GM12878 (cell line): Measurements from ENCODE around the gene NOS1AP. TPM values are rescaled to one million over a fixed set of nuclear protein-coding genes. Genes with fewer than 3 reads are reported as not detected.

Experiments used
- ATAC-seq: fragments of 200-7000 bp; cut with Tn5 transposase; 3 replicates; pipeline ENCODE4 v1.9.1; 2020; ENCODE audit warnings: mild to moderate bottlenecking, moderate library complexity
- BruUV-seq: library from RNA; stranded (reverse); fragments of 400-500 nt; replicated peaks from 2 replicates; lab custom pipeline; 2021; lab: Mats Ljungman, UMichigan
- CTCF ChIA-PET: fragments of 300-600 bp; sonication (Branson Sonifier 250); formaldehyde crosslinking; extraction: SDS; loops from one replicate; lab custom pipeline; 2021; ENCODE audit warnings: inconsistent platforms; lab: Yijun Ruan, JAX
- POLR2A ChIA-PET: fragments of 350-600 bp; formaldehyde crosslinking; extraction: SDS; loops from one replicate; lab custom pipeline; 2021; ENCODE audit warnings: inconsistent platforms; lab: Charles Lee
- RAD21 ChIA-PET: fragments of 300-600 bp; sonication (Branson Sonifier 250); formaldehyde crosslinking; loops from one replicate; lab custom pipeline; 2023; ENCODE audit warnings: antibody characterized with exemption; ENCODE audit not compliant: unreplicated experiment; lab: Charles Lee
- SMC1A ChIA-PET: fragments of 300-600 bp; sonication (Branson Sonifier 250); formaldehyde crosslinking; loops from one replicate; lab custom pipeline; 2023; ENCODE audit not compliant: unreplicated experiment, uncharacterized antibody; lab: Charles Lee
- DNase-seq: peaks from one replicate; pipeline ENCODE4 v3.0.0-alpha.2; 2011; ENCODE audit warnings: low read depth, low spot score
- FAIRE-seq: peaks from 3 replicates; lab custom pipeline; 2011; peaks lifted over from hg19 to GRCh38; lab: Jason Lieb, UNC
- H2AFZ ChIP-seq: 2 replicates; pipeline ENCODE4 v1.6.0; 2011; ENCODE audit warnings: low read depth, low read length, control low read depth; ENCODE audit not compliant: control insufficient read depth
- H3K27ac ChIP-seq: 2 replicates; pipeline ENCODE4 v1.5.1; 2011; ENCODE audit warnings: control low read depth; ENCODE audit not compliant: control insufficient read depth, insufficient read depth
- H3K27me3 ChIP-seq, 2 experiments: replicated peaks in 1 of 2; 2 replicates each; pipeline versions ENCODE4 v1.6.0 to v1.6.1; 2011; ENCODE audit warnings: low read length in 1 of 2; ENCODE audit not compliant: control insufficient read depth in 2 of 2, insufficient read depth in 2 of 2
- H3K36me3 ChIP-seq, 2 experiments: 2 replicates each; pipeline ENCODE4 v1.5.1; 2011; ENCODE audit warnings: low read length in 1 of 2; ENCODE audit not compliant: control insufficient read depth in 2 of 2, insufficient read depth in 2 of 2
- H3K4me1 ChIP-seq: 2 replicates; pipeline ENCODE4 v1.6.1; 2011; ENCODE audit warnings: mild to moderate bottlenecking, low read length, moderate library complexity, mixed read lengths; ENCODE audit not compliant: control insufficient read depth, insufficient read depth
- H3K4me2 ChIP-seq: 2 replicates; pipeline ENCODE4 v1.6.0; 2011; ENCODE audit warnings: control low read depth; ENCODE audit not compliant: control insufficient read depth, insufficient read depth
- H3K4me3 ChIP-seq: fragments of 200-600 bp; sonication (generic); 2 replicates; pipeline ENCODE4 v1.5.1; 2016
- H3K79me2 ChIP-seq: 2 replicates; pipeline ENCODE4 v1.6.0; 2011; ENCODE audit warnings: low read length; ENCODE audit not compliant: control insufficient read depth, insufficient read depth
- H3K9ac ChIP-seq: 2 replicates; pipeline ENCODE4 v1.8.0; 2011; ENCODE audit warnings: low read length, control low read depth, mixed read lengths; ENCODE audit not compliant: control insufficient read depth, insufficient read depth
- H3K9me3 ChIP-seq: replicated peaks from 3 replicates; pipeline ENCODE4 v1.5.1; 2011; ENCODE audit warnings: mild to moderate bottlenecking, low read length; ENCODE audit not compliant: control insufficient read depth, insufficient read depth
- H4K20me1 ChIP-seq: 2 replicates; pipeline ENCODE4 v1.6.0; 2011; ENCODE audit not compliant: control insufficient read depth, insufficient read depth
- ASH2L ChIP-seq: fragments of 300-600, 200-600 bp; sonication (generic); IDR thresholded peaks from 2 replicates; pipeline ENCODE4 v1.6.1; 2017; ENCODE audit warnings: low read depth, mild to moderate bottlenecking, borderline replicate concordance
- DPF2 ChIP-seq: fragments of 450-650 bp; IDR thresholded peaks from 2 replicates; pipeline ENCODE4 v1.6.1; 2017; ENCODE audit warnings: mild to moderate bottlenecking
- EZH2 ChIP-seq: IDR thresholded peaks from 2 replicates; pipeline ENCODE4 v1.6.1; 2012; ENCODE audit warnings: low read depth, mild to moderate bottlenecking, control low read depth, inconsistent platforms, low read length, borderline replicate concordance; ENCODE audit not compliant: control insufficient read depth
- GATAD2B ChIP-seq: fragments of 450-650 bp; conservative IDR thresholded peaks from 2 replicates; pipeline ENCODE4 v1.6.1; 2017; ENCODE audit warnings: low read depth, mild to moderate bottlenecking, moderate library complexity
- PAX8 ChIP-seq: fragments of 450-650 bp; IDR thresholded peaks from 2 replicates; pipeline ENCODE4 v1.6.1; 2017; ENCODE audit warnings: mild to moderate bottlenecking, moderate library complexity
- RUNX3 ChIP-seq: IDR thresholded peaks from 2 replicates; pipeline ENCODE4 v1.6.1; 2012; ENCODE audit warnings: low read length, inconsistent platforms
- SP1 ChIP-seq: IDR thresholded peaks from one replicate; pipeline ENCODE4 v1.6.1; 2011; ENCODE audit warnings: low read depth, low read length
- TARDBP ChIP-seq: IDR thresholded peaks from 2 replicates; pipeline ENCODE4 v1.6.1; 2016; ENCODE audit warnings: borderline replicate concordance
- ZNF274 ChIP-seq: IDR thresholded peaks from one replicate; pipeline ENCODE4 v1.8.0; 2011; ENCODE audit not compliant: insufficient read length, insufficient read depth
- WGBS: methylation state at CpG from one replicate; pipeline ENCODE4 v1.1.6; 2016; ENCODE audit warnings: low lambda C conversion rate; ENCODE audit not compliant: insufficient replicate concordance, insufficient coverage; ENCODE audit errors: missing lambda C conversion rate; 5-methylcytosine and 5-hydroxymethylcytosine counted together
- in situ Hi-C: fragments of 300-500 bp; cut with MboI; formaldehyde crosslinking; loops from 9 replicates; pipeline ENCODE4 v1.14.3; 2018; ENCODE audit warnings: mixed read lengths
- intact Hi-C: fragments of 100-400 bp; cut with micrococcal nuclease; formaldehyde crosslinking; loops from one replicate; pipeline ENCODE4 v1.14.2; 2022; ENCODE audit not compliant: unreplicated experiment
- polyA plus RNA-seq, 11 experiments: library from polyadenylated mRNA; depleted of rRNA in 4 of 11; unstranded in 6 of 11; stranded (reverse) in 5 of 11; fragments of >200 nt; fragmentation: Nextera tagmentation in 4 of 11; fragmentation: Illumina TruSeq in 1 of 11; extraction: Ambion mirVana in 4 of 11; extraction: Trizol in 1 of 11; gene quantifications; 1 replicate in 1 of 11; 2 replicates in 10 of 11; pipeline versions ENCODE4 v1.2.1 to v1.2.3, GENCODE V29; 2011 to 2016; ENCODE audit warnings: inconsistent platforms in 2 of 11, missing spikeins in 2 of 11, low read depth in 1 of 11
- total RNA-seq, 4 experiments: library from RNA; depleted of rRNA in 3 of 4; stranded (reverse); fragments of >200 nt in 3 of 4; fragmentation: Illumina TruSeq in 1 of 4; extraction: Trizol in 1 of 4; gene quantifications; 2 replicates each; pipeline versions ENCODE4 v1.2.1 to v1.2.3, GENCODE V29; 2013 to 2021
- TF ChIP-seq, protein P1 (sequence below): IDR thresholded peaks from 2 replicates; pipeline ENCODE4 v1.6.1; 2012; ENCODE audit warnings: improper control_type of control experiment, low read depth, low read length; ENCODE audit not compliant: insufficient replicate concordance

NOS1AP gene
- total and polyA plus RNA-seq, 10 of the 15 experiments (the other 5 are each of a cell fraction or from before 2014, with no cell fraction given) = 0.03 to 0.15 TPM; not detected in 8

- DNase-seq = no peak
- POLR2A ChIA-PET = no interaction called here
These were observed 82.7 kb downstream of the NOS1AP start for GRCh38 chr1:162151900-162152829.

GRCh38 chr1:162153374-162153773 lies 83.9 kb downstream of the NOS1AP start:
- Histone ChIP-seq H3K4me2 (no peak overlapping the region), H3K4me3 (no peak overlapping the region), H2AFZ (no peak overlapping the region), H3K79me2 (no peaks in the 10 kb centered on the region), H3K27ac (no peak overlapping the region), H3K36me3 (no peaks in the 10 kb centered on the region), H4K20me1 (no peaks in the 10 kb centered on the region), H3K9ac (no peak overlapping the region), H3K4me1 (no peaks in the 10 kb centered on the region), H3K9me3 (no peaks in the 10 kb centered on the region), H3K27me3 (no peaks in the 10 kb centered on the region)
- DNase-seq = no peak
- ChIA-PET POLR2A (no interaction called here), RAD21 (no interaction called here), SMC1A (no interaction called here), CTCF (interaction anchor here (0.7 kb wide), 1 partner anchor 22 kb away, joined by 4 read pairs; no protein-coding TSS in a partner anchor)
- FAIRE-seq = no peak
- BruUV-seq = no TSS peak
- in situ Hi-C loops = no loop called here
- ATAC-seq = no peak
- intact Hi-C loops = no loop called here
- no peak for TF ChIP-seq TARDBP
- no peak for TF ChIP-seq ASH2L
- no peak for TF ChIP-seq ZNF274
- TF ChIP-seq, protein P1, sequence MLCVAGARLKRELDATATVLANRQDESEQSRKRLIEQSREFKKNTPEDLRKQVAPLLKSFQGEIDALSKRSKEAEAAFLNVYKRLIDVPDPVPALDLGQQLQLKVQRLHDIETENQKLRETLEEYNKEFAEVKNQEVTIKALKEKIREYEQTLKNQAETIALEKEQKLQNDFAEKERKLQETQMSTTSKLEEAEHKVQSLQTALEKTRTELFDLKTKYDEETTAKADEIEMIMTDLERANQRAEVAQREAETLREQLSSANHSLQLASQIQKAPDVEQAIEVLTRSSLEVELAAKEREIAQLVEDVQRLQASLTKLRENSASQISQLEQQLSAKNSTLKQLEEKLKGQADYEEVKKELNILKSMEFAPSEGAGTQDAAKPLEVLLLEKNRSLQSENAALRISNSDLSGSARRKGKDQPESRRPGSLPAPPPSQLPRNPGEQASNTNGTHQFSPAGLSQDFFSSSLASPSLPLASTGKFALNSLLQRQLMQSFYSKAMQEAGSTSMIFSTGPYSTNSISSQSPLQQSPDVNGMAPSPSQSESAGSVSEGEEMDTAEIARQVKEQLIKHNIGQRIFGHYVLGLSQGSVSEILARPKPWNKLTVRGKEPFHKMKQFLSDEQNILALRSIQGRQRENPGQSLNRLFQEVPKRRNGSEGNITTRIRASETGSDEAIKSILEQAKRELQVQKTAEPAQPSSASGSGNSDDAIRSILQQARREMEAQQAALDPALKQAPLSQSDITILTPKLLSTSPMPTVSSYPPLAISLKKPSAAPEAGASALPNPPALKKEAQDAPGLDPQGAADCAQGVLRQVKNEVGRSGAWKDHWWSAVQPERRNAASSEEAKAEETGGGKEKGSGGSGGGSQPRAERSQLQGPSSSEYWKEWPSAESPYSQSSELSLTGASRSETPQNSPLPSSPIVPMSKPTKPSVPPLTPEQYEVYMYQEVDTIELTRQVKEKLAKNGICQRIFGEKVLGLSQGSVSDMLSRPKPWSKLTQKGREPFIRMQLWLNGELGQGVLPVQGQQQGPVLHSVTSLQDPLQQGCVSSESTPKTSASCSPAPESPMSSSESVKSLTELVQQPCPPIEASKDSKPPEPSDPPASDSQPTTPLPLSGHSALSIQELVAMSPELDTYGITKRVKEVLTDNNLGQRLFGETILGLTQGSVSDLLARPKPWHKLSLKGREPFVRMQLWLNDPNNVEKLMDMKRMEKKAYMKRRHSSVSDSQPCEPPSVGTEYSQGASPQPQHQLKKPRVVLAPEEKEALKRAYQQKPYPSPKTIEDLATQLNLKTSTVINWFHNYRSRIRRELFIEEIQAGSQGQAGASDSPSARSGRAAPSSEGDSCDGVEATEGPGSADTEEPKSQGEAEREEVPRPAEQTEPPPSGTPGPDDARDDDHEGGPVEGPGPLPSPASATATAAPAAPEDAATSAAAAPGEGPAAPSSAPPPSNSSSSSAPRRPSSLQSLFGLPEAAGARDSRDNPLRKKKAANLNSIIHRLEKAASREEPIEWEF = no peak
- TF ChIP-seq GATAD2B = no peak
- no peak for TF ChIP-seq DPF2

More at GRCh38 chr1:162151900-162152829, 82.7 kb downstream of the NOS1AP start:
- H3K27ac ChIP-seq = no peak overlapping the region
- no peak overlapping the region for H3K9ac ChIP-seq
- no peaks in the 10 kb centered on the region for H3K79me2 ChIP-seq
- ChIA-PET SMC1A (no interaction called here), CTCF (no interaction called here), RAD21 (no interaction called here)
- no peak overlapping the region for H2AFZ ChIP-seq
- H3K36me3 ChIP-seq = no peaks in the 10 kb centered on the region
- no peak overlapping the region for H3K4me2 ChIP-seq
- no peaks in the 10 kb centered on the region for H3K4me1 ChIP-seq
- no peak overlapping the region for H3K4me3 ChIP-seq
- FAIRE-seq (no peak), ATAC-seq (peak; percentile 36)
- intact Hi-C loops = no loop called here
- no TSS peak for BruUV-seq
- H3K27me3 ChIP-seq = no peaks in the 10 kb centered on the region
- H3K9me3 ChIP-seq = no peaks in the 10 kb centered on the region
- in situ Hi-C loops = no loop called here
- peak; percentile 19; the same call in 1 of the 2 replicates for TF ChIP-seq RUNX3
- TF ChIP-seq PAX8 = no peak
- TF ChIP-seq SP1 = no peak
- no peak for TF ChIP-seq EZH2
- H4K20me1 ChIP-seq = no peaks in the 10 kb centered on the region
- WGBS = 1% methylated on average over 9 of the region's 9 CpGs
